H9 (cell line): ENCODE measurements around the gene DCST2. TPM values are rescaled to one million over a fixed set of nuclear protein-coding genes. Genes with fewer than 3 reads are reported as not detected.

Experiments used
- DNase-seq: peaks from one replicate; pipeline ENCODE4 v3.0.0-alpha.2; 2017
- H2AFZ ChIP-seq: one replicate; pipeline ENCODE4 v1.6.1; 2013; ENCODE audit warnings: mild to moderate bottlenecking, low read length, control low read depth, moderate library complexity
- H2AK5ac ChIP-seq: 2 replicates; pipeline ENCODE4 v1.6.1; 2013; ENCODE audit warnings: low read length, control low read depth, mixed read lengths; ENCODE audit not compliant: insufficient read length
- H2BK120ac ChIP-seq: one replicate; pipeline ENCODE4 v1.6.1; 2013; ENCODE audit warnings: low read depth, mild to moderate bottlenecking, low read length, control low read depth, inconsistent platforms; ENCODE audit not compliant: poor library complexity, severe bottlenecking
- H2BK12ac ChIP-seq: 2 replicates; pipeline ENCODE4 v1.6.1; 2013; ENCODE audit warnings: low read length, control low read depth, mixed read lengths, low read depth; ENCODE audit not compliant: insufficient read length
- H2BK15ac ChIP-seq: 2 replicates; pipeline ENCODE4 v1.6.1; 2013; ENCODE audit warnings: low read depth, low read length, control low read depth
- H2BK20ac ChIP-seq: one replicate; pipeline ENCODE4 v1.6.1; 2013; ENCODE audit warnings: low read depth, mild to moderate bottlenecking, low read length, control low read depth, inconsistent platforms; ENCODE audit not compliant: poor library complexity, severe bottlenecking
- H2BK5ac ChIP-seq: 2 replicates; pipeline ENCODE4 v1.6.1; 2013; ENCODE audit warnings: low read length, control low read depth, mixed read lengths; ENCODE audit not compliant: insufficient read length
- H3K14ac ChIP-seq: 2 replicates; pipeline ENCODE4 v1.6.1; 2013; ENCODE audit warnings: low read length, control low read depth; ENCODE audit not compliant: insufficient read depth
- H3K18ac ChIP-seq: 2 replicates; pipeline ENCODE4 v1.6.1; 2013; ENCODE audit warnings: low read depth, mild to moderate bottlenecking, mixed read lengths, low read length, control low read depth; ENCODE audit not compliant: insufficient read length
- H3K23ac ChIP-seq: 2 replicates; pipeline ENCODE4 v1.6.1; 2013; ENCODE audit warnings: low read length, control low read depth, mixed read lengths, low read depth; ENCODE audit not compliant: insufficient read length
- H3K23me2 ChIP-seq: 2 replicates; pipeline ENCODE4 v1.6.1; 2013; ENCODE audit warnings: low read depth, mild to moderate bottlenecking, mixed read lengths, low read length, control low read depth; ENCODE audit not compliant: insufficient read length, poor library complexity, severe bottlenecking
- H3K27ac ChIP-seq: 2 replicates; pipeline ENCODE4 v1.5.1; 2013; ENCODE audit warnings: low read length, control low read depth, mixed read lengths, low read depth; ENCODE audit not compliant: insufficient read length
- H3K27me3 ChIP-seq: 2 replicates; pipeline ENCODE4 v1.6.1; 2013; ENCODE audit warnings: low read length, control low read depth, inconsistent platforms; ENCODE audit not compliant: insufficient read depth
- H3K4ac ChIP-seq: 2 replicates; pipeline ENCODE4 v1.6.1; 2013; ENCODE audit warnings: low read depth, mild to moderate bottlenecking, control low read depth, inconsistent platforms, low read length, moderate library complexity
- H3K4me1 ChIP-seq: 2 replicates; pipeline ENCODE4 v1.6.1; 2013; ENCODE audit warnings: low read length, control low read depth, inconsistent platforms; ENCODE audit not compliant: insufficient read depth
- H3K4me2 ChIP-seq: 2 replicates; pipeline ENCODE4 v1.6.1; 2013; ENCODE audit warnings: low read length, control low read depth, mixed read lengths; ENCODE audit not compliant: insufficient read length, insufficient read depth
- H3K56ac ChIP-seq: 2 replicates; pipeline ENCODE4 v1.6.1; 2013; ENCODE audit warnings: low read depth, mild to moderate bottlenecking, mixed read lengths, low read length, control low read depth; ENCODE audit not compliant: insufficient read length
- H3K79me1 ChIP-seq: 2 replicates; pipeline ENCODE4 v1.6.1; 2013; ENCODE audit warnings: low read depth, mild to moderate bottlenecking, moderate library complexity, low read length, control low read depth, inconsistent platforms; ENCODE audit not compliant: insufficient read depth, poor library complexity, severe bottlenecking
- H3K79me2 ChIP-seq: 2 replicates; pipeline ENCODE4 v1.6.1; 2013; ENCODE audit warnings: low read length, control low read depth, inconsistent platforms; ENCODE audit not compliant: insufficient read depth
- H3K9ac ChIP-seq: 2 replicates; pipeline ENCODE4 v1.6.1; 2013; ENCODE audit warnings: low read length, control low read depth, mixed read lengths; ENCODE audit not compliant: insufficient read length; ENCODE audit errors: extremely low read depth
- H3K9me3 ChIP-seq: one replicate; pipeline ENCODE4 v1.6.1; 2013; ENCODE audit warnings: low read depth, low read length, inconsistent platforms; ENCODE audit not compliant: control insufficient read depth
- H3T11ph ChIP-seq: one replicate; pipeline ENCODE4 v1.6.1; 2013; ENCODE audit warnings: mild to moderate bottlenecking, low read length, control low read depth, inconsistent platforms
- H4K20me1 ChIP-seq: one replicate; pipeline ENCODE4 v1.6.1; 2013; ENCODE audit not compliant: control insufficient read depth, insufficient read length, insufficient read depth
- H4K5ac ChIP-seq: 2 replicates; pipeline ENCODE4 v1.6.1; 2013; ENCODE audit warnings: low read depth, mild to moderate bottlenecking, mixed read lengths, low read length, control low read depth; ENCODE audit not compliant: insufficient read length
- H4K8ac ChIP-seq: replicated peaks from 2 replicates; pipeline ENCODE4 v1.6.1; 2013; ENCODE audit warnings: low read length, control low read depth, mixed read lengths, low read depth; ENCODE audit not compliant: insufficient read length
- H4K91ac ChIP-seq: 2 replicates; pipeline ENCODE4 v1.6.1; 2013; ENCODE audit warnings: low read depth, mild to moderate bottlenecking, moderate library complexity, mixed read lengths, low read length, control low read depth; ENCODE audit not compliant: insufficient read length
- H3K27ac Mint-ChIP-seq, 3 experiments: 2 replicates in 2 of 3; 3 replicates in 1 of 3; pipeline ENCODE4 v1.8.0; 2020 to 2021; ENCODE audit warnings: mixed read lengths in 3 of 3, mild to moderate bottlenecking in 1 of 3, moderate library complexity in 1 of 3
- H3K27me3 Mint-ChIP-seq: 2 replicates; pipeline ENCODE4 v1.8.0; 2021; ENCODE audit warnings: low read depth, mild to moderate bottlenecking, moderate library complexity, mixed read lengths
- H3K36me3 Mint-ChIP-seq, 3 experiments: 2 replicates in 2 of 3; 3 replicates in 1 of 3; pipeline ENCODE4 v1.8.0; 2020 to 2021; ENCODE audit warnings: low read depth in 3 of 3, mixed read lengths in 3 of 3; ENCODE audit not compliant: insufficient read depth in 1 of 3
- H3K4me1 Mint-ChIP-seq, 2 experiments: 2 replicates each; pipeline ENCODE4 v1.8.0; 2020; ENCODE audit warnings: mixed read lengths in 2 of 2
- H3K4me3 Mint-ChIP-seq, 2 experiments: 2 replicates in 1 of 2; 3 replicates in 1 of 2; pipeline ENCODE4 v1.8.0; 2020 to 2021; ENCODE audit warnings: mild to moderate bottlenecking in 2 of 2, mixed read lengths in 2 of 2, moderate library complexity in 1 of 2
- H3K9me3 Mint-ChIP-seq, 2 experiments: 2 replicates in 1 of 2; 3 replicates in 1 of 2; pipeline ENCODE4 v1.8.0; 2020; ENCODE audit warnings: mild to moderate bottlenecking in 2 of 2, mixed read lengths in 2 of 2, moderate library complexity in 1 of 2
- WGBS: extraction: QIAGEN DNeasy Blood & Tissue Kit; methylation state at CpG from one replicate; pipeline ENCODE4 v1.1.7; 2013; ENCODE audit warnings: missing lambda C conversion rate, low lambda C conversion rate, mixed read lengths; ENCODE audit not compliant: insufficient read length; ENCODE audit errors: extremely low coverage; 5-methylcytosine and 5-hydroxymethylcytosine counted together
- total RNA-seq: library from RNA; stranded (reverse); gene quantifications from 2 replicates; pipeline ENCODE4 v1.2.1, GENCODE V29; 2021
- TF ChIP-seq, protein P1 (sequence below): fragments of 200-600 bp; sonication (generic); conservative IDR thresholded peaks from 3 replicates; pipeline ENCODE4 v1.8.0; 2021; ENCODE audit warnings: antibody characterized with exemption, mild to moderate bottlenecking

Gene DCST2
- total RNA-seq, 1 experiment from 2014 or later = 0.35 TPM

DNA sequence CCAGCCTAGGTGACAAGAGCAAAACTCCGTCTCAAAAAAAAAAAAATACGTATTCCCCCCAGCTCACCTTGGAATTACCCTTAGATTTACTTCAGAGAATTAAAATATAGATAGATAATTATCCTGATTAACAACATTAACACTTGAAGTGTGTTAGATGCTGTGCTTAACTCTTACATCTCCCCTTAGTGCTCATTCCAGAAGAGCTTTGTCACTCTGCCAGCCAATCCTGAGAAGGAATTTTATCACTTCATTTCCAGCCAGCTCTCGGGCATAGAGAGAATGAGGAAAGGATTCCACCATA is 61.4 kb downstream of the DCST2 start:
- Histone ChIP-seq H2AFZ (no peak overlapping the region), H4K8ac (no peak overlapping the region), H3K9ac (peak overlapping the region; percentile 23), H3K79me2 (peaks cover 31% of the 10 kb centered on the region), H3K23me2 (peaks cover 42% of the 10 kb centered on the region), H3K9me3 (no peaks in the 10 kb centered on the region), H3K4ac (no peak overlapping the region; the same call in 1 of the 2 replicates), H4K91ac (no peak overlapping the region), H2BK120ac (peak overlapping the region; percentile 67), H3K18ac (peak overlapping the region; percentile 78), H3K4me2 (peak overlapping the region; percentile 68), H3K56ac (no peak overlapping the region), H2BK5ac (peak overlapping the region; percentile 5), H4K5ac (peak overlapping the region; percentile 8), H3T11ph (peak overlapping the region; percentile 40), H3K79me1 (peaks cover 7% of the 10 kb centered on the region), H3K27me3 (no peaks in the 10 kb centered on the region), H3K27ac (peak overlapping the region; percentile 97), H2BK20ac (no peak overlapping the region), H2AK5ac (no peak overlapping the region), H4K20me1 (no peaks in the 10 kb centered on the region), H3K4me1 (peaks cover 4% of the 10 kb centered on the region; the same call in 1 of the 2 replicates), H3K14ac (peak overlapping the region; percentile 74; the same call in 1 of the 2 replicates), H2BK15ac (no peak overlapping the region), H3K23ac (no peak overlapping the region), H2BK12ac (peak overlapping the region; percentile 2)
- Mint-ChIP-seq H3K9me3 (no peaks in the 10 kb centered on the region), H3K4me1 (peaks cover 40 to 43% of the 10 kb centered on the region in 2 experiments), H3K27me3 (no peaks in the 10 kb centered on the region), H3K4me3 (no peak overlapping the region; a peak in 1 of 5 replicates), H3K36me3 (peaks cover 13 to 32% (median 14%) of the 10 kb centered on the region in 3 experiments), H3K27ac (no peak overlapping the region; a peak in 4 of 7 replicates)
- no peak for DNase-seq
- TF ChIP-seq, protein P1, sequence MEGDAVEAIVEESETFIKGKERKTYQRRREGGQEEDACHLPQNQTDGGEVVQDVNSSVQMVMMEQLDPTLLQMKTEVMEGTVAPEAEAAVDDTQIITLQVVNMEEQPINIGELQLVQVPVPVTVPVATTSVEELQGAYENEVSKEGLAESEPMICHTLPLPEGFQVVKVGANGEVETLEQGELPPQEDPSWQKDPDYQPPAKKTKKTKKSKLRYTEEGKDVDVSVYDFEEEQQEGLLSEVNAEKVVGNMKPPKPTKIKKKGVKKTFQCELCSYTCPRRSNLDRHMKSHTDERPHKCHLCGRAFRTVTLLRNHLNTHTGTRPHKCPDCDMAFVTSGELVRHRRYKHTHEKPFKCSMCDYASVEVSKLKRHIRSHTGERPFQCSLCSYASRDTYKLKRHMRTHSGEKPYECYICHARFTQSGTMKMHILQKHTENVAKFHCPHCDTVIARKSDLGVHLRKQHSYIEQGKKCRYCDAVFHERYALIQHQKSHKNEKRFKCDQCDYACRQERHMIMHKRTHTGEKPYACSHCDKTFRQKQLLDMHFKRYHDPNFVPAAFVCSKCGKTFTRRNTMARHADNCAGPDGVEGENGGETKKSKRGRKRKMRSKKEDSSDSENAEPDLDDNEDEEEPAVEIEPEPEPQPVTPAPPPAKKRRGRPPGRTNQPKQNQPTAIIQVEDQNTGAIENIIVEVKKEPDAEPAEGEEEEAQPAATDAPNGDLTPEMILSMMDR = no peak
- WGBS = no CpG with 5 or more reads among the region's 3 CpGs
